Prostate gland (tissue), 2 donors: ENCODE results near the gene EGFLAM.

Source experiments
- POLR2AphosphoS5 ChIP-seq: sonication (generic); formaldehyde crosslinking; IDR thresholded peaks from one replicate; pipeline ENCODE4 v1.6.1; 2017; ENCODE audit warnings: antibody characterized with exemption
- TF ChIP-seq, protein P1 (sequence below), 4 experiments: fragments of 200-600 bp in 2 of 4; fragments of 450-650 bp in 2 of 4; sonication (generic) in 2 of 4; IDR thresholded peaks; 1 replicate in 3 of 4; 2 replicates in 1 of 4; pipeline ENCODE4 v1.5.1; 2016 to 2019; ENCODE audit warnings: antibody characterized with exemption in 4 of 4, mild to moderate bottlenecking in 2 of 4, moderate library complexity in 2 of 4

GRCh38 chr5:38316544-38317224 lies 58.3 kb downstream of the EGFLAM start:
- TF ChIP-seq POLR2AphosphoS5 = peak; percentile 54
- TF ChIP-seq, protein P1, sequence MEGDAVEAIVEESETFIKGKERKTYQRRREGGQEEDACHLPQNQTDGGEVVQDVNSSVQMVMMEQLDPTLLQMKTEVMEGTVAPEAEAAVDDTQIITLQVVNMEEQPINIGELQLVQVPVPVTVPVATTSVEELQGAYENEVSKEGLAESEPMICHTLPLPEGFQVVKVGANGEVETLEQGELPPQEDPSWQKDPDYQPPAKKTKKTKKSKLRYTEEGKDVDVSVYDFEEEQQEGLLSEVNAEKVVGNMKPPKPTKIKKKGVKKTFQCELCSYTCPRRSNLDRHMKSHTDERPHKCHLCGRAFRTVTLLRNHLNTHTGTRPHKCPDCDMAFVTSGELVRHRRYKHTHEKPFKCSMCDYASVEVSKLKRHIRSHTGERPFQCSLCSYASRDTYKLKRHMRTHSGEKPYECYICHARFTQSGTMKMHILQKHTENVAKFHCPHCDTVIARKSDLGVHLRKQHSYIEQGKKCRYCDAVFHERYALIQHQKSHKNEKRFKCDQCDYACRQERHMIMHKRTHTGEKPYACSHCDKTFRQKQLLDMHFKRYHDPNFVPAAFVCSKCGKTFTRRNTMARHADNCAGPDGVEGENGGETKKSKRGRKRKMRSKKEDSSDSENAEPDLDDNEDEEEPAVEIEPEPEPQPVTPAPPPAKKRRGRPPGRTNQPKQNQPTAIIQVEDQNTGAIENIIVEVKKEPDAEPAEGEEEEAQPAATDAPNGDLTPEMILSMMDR (IDR thresholded peaks at IDR 0.05) = no peak
